GM03348 (cell line): ENCODE results near the gene CCDC188.

Source experiments
- DNase-seq: peaks from one replicate; pipeline ENCODE4 v3.0.0; 2012; ENCODE audit warnings: low spot score

The CCDC188 gene

DNA sequence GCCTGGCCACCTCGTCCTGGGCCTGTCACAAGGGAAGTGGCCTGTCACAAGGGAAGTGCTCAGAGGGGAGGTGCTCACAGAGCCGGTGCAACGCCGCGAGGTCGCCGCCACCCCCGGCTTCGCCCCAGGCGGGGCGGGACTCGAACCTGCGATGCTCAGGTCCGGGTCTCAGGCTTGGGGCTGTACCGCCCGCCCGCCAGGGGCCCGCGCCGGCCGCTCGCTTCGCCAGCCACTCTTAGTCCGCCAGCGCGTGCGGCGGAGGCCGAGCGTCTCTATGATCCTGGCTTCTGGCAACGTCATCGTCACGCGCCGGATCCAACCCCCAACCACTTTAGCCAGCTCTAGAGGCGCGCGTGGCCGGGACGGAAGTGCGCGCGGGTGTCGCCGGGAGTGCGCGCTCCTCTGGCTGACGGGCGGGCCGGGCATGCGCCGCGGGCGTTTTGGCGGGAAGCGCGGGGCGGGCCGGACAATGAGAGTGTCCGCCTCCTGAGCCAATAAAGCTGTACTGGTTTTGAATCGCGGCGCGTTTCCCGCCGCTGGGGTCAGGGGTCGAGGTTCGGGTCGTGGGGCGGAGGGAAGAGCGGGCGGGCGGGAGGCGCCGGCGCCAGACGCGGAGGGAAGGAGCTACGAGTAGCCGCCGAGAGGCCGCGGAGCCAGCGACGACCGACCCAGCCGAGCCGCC is 33.8 kb downstream of the CCDC188 start, which contains the start of gene TRMT2A:
TSS of gene TRMT2A (minus strand) at position 276 of the 682 bp plus-strand sequence. CDS start 320 bp downstream, outside the sequence.
- DNase-seq: peak; percentile 99

GRCh38 chr22:20116376-20116950 is 34.4 kb downstream of the CCDC188 start:
- peak; percentile 37 for DNase-seq

DNA sequence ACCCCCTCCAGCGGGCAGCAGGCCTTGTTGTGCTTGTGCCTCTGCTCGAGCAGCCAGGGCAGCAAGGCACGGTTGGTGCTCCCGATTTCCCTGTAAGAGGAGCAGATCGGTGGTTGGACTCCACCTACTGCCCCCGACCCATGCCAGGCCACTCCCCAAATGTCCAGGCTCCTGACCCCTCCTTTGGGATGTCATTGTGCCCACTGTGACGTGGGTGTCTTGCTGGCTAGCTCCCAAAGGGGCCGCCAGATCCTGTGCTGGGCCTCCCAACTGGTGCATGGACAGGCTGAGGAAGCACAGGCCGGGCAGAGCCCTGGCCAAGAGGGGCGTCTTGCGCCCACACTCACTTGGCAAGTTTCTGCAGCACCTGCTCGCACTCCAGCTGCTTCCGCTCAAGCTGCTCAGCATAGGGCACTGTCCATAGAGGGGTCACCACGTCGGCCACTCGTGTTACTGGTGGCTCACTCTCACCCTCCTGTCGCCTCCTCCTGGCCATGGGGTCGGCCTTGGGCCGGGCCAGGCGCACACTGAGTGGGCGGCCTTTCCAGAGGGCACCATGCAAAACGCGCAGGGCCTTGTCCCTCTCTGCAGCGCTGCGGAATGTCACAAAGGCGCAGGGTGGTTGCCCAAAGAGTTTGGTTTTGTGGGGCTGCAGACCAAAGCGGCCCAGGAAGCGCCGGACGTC is 35.0 kb downstream of the CCDC188 start, which contains the start of gene RANBP1:
TSS of gene RANBP1 (plus strand) at position 414 of the 685 bp plus-strand sequence. CDS start at position 495, 81 bp downstream.
- DNase-seq: no peak

GRCh38 chr22:20114506-20115475 is 36.1 kb downstream of the CCDC188 start:
- no peak for DNase-seq

GRCh38 chr22:20113551-20114310 is 37.1 kb downstream of the CCDC188 start:
- DNase-seq: no peak

DNA sequence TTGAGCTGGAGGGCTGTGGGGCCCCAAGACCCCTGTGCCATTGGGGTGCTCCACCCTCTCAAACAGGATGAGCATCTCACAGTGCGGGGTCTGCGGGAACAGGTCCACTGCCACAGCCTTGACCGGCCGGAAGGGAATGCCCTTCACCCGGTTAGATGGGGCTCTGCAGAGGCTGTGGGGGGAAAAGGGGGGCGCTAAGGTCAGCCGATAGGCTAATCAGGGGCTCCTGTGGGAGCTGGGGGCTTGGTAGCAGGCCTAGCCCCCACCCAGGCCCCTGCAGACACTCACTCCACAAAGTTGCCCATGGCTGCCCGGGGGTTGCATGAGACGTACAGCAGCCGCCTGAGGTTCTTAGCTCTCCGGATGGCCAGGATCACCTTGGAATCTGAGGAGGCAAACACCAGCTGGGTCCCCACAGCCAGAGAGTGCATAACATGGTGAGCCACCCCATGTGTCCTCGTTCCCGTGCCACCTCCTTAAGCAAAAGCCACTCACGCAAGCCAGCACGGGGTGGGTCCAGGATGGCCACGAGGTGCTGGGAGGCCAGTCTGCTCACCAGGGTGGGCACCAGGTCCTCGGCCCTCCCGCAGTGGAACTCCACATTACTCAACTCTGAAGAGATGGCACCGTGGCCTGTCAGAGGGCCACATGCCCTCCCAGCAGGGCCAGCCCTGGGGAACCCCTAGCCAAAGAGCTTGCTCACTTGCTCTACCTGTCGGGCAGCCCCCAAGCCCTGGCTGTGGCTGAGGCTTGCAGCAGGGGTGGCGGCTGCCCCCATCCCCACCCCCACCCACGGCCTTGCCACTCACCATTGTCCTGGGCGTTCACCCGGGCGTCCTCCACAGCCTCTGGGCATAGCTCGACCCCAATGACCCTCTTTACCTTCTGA is 38.0 kb downstream of the CCDC188 start:
- no peak for DNase-seq

DNA sequence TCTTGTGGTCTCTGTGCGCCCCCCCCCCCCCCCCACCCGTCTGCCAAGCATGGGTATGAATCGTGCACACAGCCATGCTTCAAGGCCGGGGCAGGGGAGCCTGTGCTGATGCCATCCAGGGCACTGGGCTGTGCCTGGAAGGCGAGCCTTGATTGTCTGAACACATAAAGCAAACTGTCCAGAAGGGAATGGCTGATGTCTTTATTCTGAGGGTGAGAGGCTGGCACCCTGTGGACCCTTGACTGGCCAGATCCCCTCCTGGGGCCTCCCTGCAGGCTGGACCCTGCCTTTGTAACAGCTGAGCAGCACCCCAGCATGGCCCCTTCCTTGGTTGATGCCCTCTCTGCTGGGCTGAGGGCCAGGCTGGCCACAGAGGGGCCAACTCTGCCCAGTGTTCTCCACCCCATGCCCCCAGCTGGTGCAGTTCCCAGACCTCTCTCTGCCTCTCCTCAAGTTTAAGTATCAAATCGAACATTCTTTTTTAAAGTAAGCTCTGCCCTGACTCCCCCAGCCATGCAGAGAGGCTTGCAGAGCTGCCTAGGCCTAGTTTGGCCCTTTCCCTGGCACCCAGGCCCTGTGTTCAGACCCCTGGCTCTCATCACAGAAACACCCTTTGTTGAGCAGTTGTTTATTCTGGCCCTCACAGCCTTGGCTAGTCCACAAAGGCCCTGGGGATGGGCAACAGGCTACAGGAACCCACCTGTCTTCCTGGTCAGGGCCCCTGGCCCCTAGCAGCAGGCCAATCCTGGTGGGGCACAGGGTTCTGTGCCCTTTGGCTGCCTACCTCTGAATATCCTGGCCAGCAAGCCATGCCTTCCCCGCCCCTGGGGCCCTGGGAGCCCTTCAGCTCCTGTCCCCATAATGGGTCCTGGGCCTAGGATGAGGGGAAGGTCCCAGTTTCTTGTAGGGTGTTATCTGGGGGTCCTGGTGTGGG is 38.9 kb downstream of the CCDC188 start:
- DNase-seq: no peak

DNA sequence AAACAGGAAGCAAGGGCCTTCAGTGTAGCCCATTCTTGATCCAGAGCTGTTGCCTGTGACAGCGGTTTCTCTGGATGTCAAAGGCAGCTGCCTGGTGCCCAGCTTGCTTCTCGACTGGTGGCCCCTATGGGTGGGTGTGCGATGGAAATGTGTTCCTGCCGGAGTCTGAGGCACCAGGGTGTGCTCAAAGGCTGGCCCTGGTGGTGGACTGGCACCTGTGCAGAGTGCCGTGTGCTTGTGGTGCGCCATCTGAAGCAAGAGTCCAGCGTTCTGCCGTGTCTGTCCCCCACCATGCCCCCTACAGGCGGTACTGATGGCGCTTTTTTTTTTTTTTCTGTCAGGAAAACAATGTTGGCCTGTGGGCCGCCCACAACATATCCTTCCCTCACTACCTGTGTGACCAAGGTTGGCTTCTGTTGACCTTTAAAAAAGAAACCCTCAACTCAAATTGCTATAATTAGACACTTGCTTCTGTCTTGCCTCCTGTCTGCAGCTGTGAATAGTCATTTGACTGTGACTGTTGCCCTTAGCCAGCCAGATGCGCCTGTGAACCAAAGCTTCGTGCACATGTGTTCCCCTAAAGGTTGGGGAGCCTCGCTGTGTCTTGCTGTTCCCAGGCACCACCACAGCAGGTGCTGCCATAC is 39.7 kb downstream of the CCDC188 start:
- DNase-seq: peak; percentile 42

- no peak for DNase-seq
Observed at GRCh38 chr22:20110359-20110985, 40.4 kb downstream of the CCDC188 start.

GRCh38 chr22:20109411-20110358 is 41.2 kb downstream of the CCDC188 start:
- no peak for DNase-seq

- DNase-seq: no peak
Observed at GRCh38 chr22:20108757-20109230, 42.1 kb downstream of the CCDC188 start.

- DNase-seq: no peak
Observed at GRCh38 chr22:20107951-20108756, 42.7 kb downstream of the CCDC188 start.

- no peak for DNase-seq
Observed at GRCh38 chr22:20107471-20107901, 43.4 kb downstream of the CCDC188 start.

GRCh38 chr22:20106849-20107237 is 44.0 kb downstream of the CCDC188 start:
- DNase-seq: no peak

DNA sequence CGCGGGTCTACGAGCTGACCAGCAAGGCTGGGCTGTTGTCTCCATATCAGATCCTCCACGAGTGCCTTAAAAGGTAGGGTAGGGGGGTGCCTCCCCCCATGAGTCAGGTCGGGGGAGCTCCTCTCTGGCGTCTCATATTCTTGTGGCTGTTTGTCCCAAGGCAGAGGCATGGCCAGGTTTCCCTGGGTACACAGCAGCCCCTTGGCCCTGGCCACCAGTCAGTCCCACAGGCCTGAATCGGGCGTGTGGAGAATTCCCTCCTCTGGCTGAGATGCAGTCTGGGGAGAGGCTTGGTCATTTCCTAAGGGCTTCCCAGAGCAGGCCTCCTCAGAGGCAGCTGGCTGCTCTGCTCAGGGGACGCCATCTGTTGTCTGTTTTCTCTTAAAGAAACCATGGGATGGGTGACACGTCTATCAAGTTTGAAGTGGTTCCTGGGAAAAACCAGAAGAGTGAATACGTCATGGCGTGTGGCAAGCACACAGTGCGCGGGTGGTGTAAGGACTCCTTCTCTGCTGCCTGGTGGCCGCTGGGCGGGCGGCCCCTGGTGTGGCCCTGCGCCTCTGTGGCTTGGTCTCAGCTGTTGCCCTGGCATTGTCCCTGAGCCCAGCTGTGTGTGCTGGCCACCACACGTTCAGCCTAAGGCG is 44.5 kb downstream of the CCDC188 start:
- no peak for DNase-seq
